ENCODE measurements around the gene CCDC13. TPM values are rescaled to one million over a fixed set of nuclear protein-coding genes. Genes with fewer than 3 reads are reported as not detected.

CCDC13 gene
- total RNA-seq, 4 donors from 2014 or later, result 1.7 to 1.9 TPM; not detected in 2

DNA sequence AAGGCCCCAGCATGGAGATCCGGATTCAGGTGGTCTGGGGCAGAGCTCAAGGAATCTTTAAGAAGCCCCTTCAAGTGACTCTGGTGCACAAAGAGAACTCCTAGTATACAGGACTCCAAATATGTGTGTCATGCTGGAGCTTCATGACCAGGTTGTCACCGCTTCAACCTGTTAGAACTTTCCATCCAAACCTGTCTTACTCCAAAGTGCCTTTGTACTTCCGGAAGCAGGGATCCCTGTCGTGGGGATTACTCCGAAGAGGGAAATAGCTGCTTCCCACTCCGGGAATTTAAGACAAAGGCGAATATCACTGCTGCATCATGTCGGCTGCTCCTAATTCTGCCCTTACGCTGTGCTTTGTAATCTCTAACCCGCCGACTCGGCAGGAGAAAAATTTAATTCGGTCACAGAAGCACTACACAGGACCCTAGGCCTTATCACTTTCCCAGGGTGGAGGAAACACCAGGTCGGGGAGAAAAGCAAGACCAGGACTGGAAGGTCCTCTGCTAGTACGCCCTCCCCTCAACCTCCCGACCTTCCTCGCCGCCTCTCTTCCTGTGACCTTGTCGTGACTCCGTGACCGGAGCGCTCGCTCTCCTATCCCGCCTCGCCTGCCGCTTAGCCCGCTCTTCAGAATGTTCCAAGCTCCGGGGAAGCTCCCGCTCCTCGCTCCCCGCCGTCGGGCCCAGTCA is 30.5 kb upstream of the CCDC13 start:
- peak in 1 of 2 donors; percentile 33 for DNase-seq
- TF ChIP-seq, protein P1, sequence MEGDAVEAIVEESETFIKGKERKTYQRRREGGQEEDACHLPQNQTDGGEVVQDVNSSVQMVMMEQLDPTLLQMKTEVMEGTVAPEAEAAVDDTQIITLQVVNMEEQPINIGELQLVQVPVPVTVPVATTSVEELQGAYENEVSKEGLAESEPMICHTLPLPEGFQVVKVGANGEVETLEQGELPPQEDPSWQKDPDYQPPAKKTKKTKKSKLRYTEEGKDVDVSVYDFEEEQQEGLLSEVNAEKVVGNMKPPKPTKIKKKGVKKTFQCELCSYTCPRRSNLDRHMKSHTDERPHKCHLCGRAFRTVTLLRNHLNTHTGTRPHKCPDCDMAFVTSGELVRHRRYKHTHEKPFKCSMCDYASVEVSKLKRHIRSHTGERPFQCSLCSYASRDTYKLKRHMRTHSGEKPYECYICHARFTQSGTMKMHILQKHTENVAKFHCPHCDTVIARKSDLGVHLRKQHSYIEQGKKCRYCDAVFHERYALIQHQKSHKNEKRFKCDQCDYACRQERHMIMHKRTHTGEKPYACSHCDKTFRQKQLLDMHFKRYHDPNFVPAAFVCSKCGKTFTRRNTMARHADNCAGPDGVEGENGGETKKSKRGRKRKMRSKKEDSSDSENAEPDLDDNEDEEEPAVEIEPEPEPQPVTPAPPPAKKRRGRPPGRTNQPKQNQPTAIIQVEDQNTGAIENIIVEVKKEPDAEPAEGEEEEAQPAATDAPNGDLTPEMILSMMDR (IDR thresholded peaks at IDR 0.05), result no peak
- no peak for TF ChIP-seq POLR2A (IDR thresholded peaks at IDR 0.05)
- Histone ChIP-seq H3K27me3 (no peaks in the 10 kb centered on the region), H3K4me1 (peaks cover 0 to 13% of the 10 kb centered on the region in 2 donors), H3K4me3 (peak overlapping the region; percentile 69 to 75), H3K36me3 (no peaks in the 10 kb centered on the region), H3K27ac (peak overlapping the region; percentile 90 to 96), H3K9me3 (no peaks in the 10 kb centered on the region)
- intact Hi-C loops (cut with DNase I; ENCODE audit: low total_unique reads), result no loop called here

DNA sequence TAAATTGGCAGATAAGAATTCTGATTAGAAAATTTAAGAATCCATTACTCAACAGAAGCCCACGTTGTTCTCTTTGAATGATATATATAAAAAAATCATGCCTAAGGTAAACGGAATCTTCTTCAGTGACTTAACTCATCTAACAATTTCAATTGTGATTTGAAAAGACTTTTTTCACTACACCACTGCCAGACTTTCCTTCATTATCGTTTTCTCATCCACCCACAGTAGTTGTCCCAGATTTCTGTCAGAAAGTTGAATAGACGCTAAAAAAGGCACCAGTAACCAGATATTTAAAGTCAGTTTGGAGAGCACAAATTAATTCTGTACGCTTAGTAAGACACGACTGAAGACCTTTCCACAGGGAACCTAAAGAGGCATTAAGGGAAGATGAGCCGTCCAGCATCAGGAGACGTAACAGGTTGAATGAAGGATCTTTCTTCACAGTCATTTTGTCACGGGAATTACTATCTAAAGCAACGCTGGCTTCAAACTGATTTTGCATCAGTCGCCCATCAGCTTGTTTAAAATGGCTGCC is 29.9 kb upstream of the CCDC13 start:
- no peak for DNase-seq
- H3K4me3 ChIP-seq, result peak overlapping the region; percentile 69 to 75
- no peaks in the 10 kb centered on the region for H3K36me3 ChIP-seq
- H3K4me1 ChIP-seq, result peaks cover 0 to 13% of the 10 kb centered on the region in 2 donors
- no peaks in the 10 kb centered on the region for H3K27me3 ChIP-seq
- H3K9me3 ChIP-seq, result no peaks in the 10 kb centered on the region
- TF ChIP-seq, protein P1 (IDR thresholded peaks at IDR 0.05), result no peak
- no peak for TF ChIP-seq POLR2A (IDR thresholded peaks at IDR 0.05)
- intact Hi-C loops (cut with DNase I; ENCODE audit: low total_unique reads), result no loop called here
- H3K27ac ChIP-seq, result peak overlapping the region; percentile 90 to 96

DNA sequence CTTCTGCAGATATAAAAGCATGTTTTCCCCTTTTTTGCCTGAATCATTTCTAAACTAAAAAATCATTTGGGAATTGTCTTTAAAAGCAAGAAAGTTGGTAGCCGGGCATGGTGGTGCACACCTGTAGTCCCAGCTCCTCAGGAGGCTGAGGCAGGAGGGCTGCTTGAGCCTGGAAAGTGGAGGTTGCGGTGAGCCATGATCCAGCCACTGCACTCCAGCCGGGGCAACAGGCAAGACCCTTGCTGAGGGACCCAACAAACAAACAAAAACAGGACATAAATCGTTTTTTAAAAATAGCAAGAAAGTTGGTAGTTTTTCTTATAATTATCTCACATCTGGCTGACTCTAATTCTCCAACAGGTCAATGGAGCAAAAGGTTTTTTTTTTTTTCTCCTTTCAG is 28.7 kb upstream of the CCDC13 start:
- Histone ChIP-seq H3K36me3 (no peaks in the 10 kb centered on the region), H3K4me3 (no peak overlapping the region), H3K9me3 (no peaks in the 10 kb centered on the region), H3K27me3 (no peaks in the 10 kb centered on the region), H3K4me1 (peaks cover 0 to 13% of the 10 kb centered on the region in 2 donors), H3K27ac (peak overlapping the region in 1 of 2 donors; percentile 90)
- intact Hi-C loops (cut with DNase I; ENCODE audit: low total_unique reads), result no loop called here
- TF ChIP-seq, protein P1 (IDR thresholded peaks at IDR 0.05), result no peak
- no peak for TF ChIP-seq POLR2A (IDR thresholded peaks at IDR 0.05)
- no peak for DNase-seq

DNA sequence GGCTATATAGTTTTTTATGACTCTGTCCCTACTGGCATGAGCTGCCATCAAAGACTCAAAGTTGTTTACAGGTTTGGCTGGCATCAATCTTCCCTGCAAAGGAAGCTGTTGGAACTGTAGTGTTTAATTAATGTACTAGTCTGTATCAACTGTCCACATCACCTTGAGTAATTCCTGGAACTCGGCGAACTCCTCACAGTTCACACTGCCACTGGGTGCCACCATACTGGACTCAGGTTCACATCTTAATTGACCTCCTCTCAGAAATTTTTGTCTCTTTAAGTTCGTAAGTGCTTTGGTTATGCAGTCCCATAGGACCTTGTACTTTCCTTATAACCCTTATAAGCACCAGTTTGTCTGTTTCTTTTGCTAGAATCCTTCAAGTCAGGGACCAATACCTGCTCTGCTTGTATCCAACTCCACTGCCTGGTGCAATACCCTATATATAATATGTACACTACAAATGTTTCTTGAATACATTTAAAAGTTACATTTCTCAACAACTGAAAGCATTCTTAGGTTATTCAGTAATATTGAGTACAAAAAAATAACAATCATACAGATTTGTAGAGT is 28.1 kb upstream of the CCDC13 start:
- no peak overlapping the region for H3K4me3 ChIP-seq
- no peak for DNase-seq
- H3K9me3 ChIP-seq, result no peaks in the 10 kb centered on the region
- no peaks in the 10 kb centered on the region for H3K36me3 ChIP-seq
- intact Hi-C loops (cut with DNase I; ENCODE audit: low total_unique reads), result no loop called here
- H3K4me1 ChIP-seq, result peaks cover 0 to 13% of the 10 kb centered on the region in 2 donors
- H3K27ac ChIP-seq, result no peak overlapping the region
- TF ChIP-seq POLR2A (IDR thresholded peaks at IDR 0.05), result no peak
- TF ChIP-seq, protein P1 (IDR thresholded peaks at IDR 0.05), result no peak
- no peaks in the 10 kb centered on the region for H3K27me3 ChIP-seq

DNA sequence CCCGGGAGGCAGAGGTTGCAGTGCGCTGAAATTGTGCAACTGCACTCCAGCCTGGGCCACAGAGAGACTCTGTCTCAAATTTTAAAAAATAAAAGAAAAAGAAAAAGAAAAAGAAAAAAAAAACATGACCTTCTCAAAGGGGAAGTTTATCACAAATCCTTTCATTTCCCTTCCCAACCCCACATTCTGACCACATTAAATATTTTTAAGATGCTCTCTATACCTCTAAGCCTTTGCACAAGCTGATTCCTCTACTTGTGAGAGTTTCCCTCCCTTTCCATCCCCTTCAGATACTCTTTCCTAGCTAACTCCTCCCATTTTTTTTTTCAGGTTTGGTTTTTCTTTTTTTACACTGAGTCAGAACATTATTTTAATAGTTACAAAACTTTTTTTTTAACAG is 27.2 kb upstream of the CCDC13 start:
- intact Hi-C loops (cut with DNase I; ENCODE audit: low total_unique reads), result no loop called here
- Histone ChIP-seq H3K4me1 (peaks cover 0 to 13% of the 10 kb centered on the region in 2 donors), H3K9me3 (no peaks in the 10 kb centered on the region), H3K4me3 (no peak overlapping the region), H3K36me3 (no peaks in the 10 kb centered on the region), H3K27me3 (no peaks in the 10 kb centered on the region), H3K27ac (no peak overlapping the region)
- DNase-seq, result no peak
- TF ChIP-seq, protein P1 (IDR thresholded peaks at IDR 0.05), result no peak
- no peak for TF ChIP-seq POLR2A (IDR thresholded peaks at IDR 0.05)
